Stimulated activated CD4-positive, alpha-beta T cell treated with anti-CD3 and anti-CD28 coated beads, Interleukin-1b, Interleukin-23, amount 100 ng/mL, for 24 hours (primary cell): ENCODE results near the gene DTWD2.

ENCODE experiments used
- DNase-seq, 4 experiments: peaks; one replicate each; pipeline ENCODE4 v3.0.0-alpha.2; 2020; ENCODE audit warnings: low read depth in 4 of 4, low spot score in 1 of 4

DTWD2 gene

GRCh38 chr5:118788351-118788750 is 200.0 kb downstream of the DTWD2 start:
- no peak for DNase-seq
